HG02588 (cell line): ENCODE data around the gene OTUB1.
"Not testable (repeated sequence)": the region's sequence is repeated elsewhere in the genome, so short reads cannot be mapped to it uniquely, and the experiment has no call there.

ENCODE experiments used
- ATAC-seq: cut with Tn5 transposase; IDR thresholded peaks from one replicate; pipeline ENCODE4 v1.9.1; 2021; ENCODE audit warnings: mild to moderate bottlenecking, moderate library complexity; ENCODE audit not compliant: unreplicated experiment

The OTUB1 gene

GRCh38 chr11:64042301-64042700 lies 56.1 kb downstream of the OTUB1 start:
- ATAC-seq = no peak

GRCh38 chr11:64043545-64043944 lies 57.3 kb downstream of the OTUB1 start:
- no peak for ATAC-seq

GRCh38 chr11:64044730-64045393 lies 58.6 kb downstream of the OTUB1 start:
- no peak for ATAC-seq

- no peak for ATAC-seq
These were observed 59.5 kb downstream of the OTUB1 start for GRCh38 chr11:64045700-64046099.

GRCh38 chr11:64047373-64047772 lies 61.1 kb downstream of the OTUB1 start:
- ATAC-seq = not testable (repeated sequence)
